ENCODE measurements around the gene C3orf18. TPM values are rescaled to one million over a fixed set of nuclear protein-coding genes. Genes with fewer than 3 reads are reported as not detected.

Gene C3orf18
- total and polyA plus RNA-seq, 12 donors: 6.6 to 44.3 (median 14.7) TPM

DNA sequence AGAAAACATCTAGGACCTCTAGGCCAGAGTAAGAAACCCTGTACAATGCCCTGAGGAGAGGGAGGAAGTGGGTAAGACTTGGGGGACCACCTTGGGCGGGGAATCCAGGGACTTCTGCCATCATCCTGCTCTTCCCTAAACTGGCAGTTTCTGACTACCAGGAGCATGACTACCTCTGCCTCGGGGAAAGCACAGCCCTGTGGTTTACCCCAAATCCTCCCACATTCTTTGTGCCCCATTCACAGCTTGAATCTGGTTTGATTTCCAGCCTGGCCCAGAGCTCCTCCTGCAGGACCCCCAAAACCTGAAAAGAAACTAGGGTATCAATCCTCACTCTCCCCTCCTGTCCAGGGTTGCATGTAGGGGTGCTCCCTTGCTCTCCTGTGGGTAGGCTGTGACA, 4.7 kb downstream of the C3orf18 start:
- H3K9me3 ChIP-seq (replicated peaks in 1 of 3): no peaks in the 10 kb centered on the region
- intact Hi-C loops (cut with DNase I): no loop called here
- no peak overlapping the region for H3K4me3 ChIP-seq
- H3K27ac ChIP-seq: no peak overlapping the region
- WGBS, 4 donors: 76 to 90% (median 83%) methylated on average over 1 to 2 of the region's 2 CpGs
- TF ChIP-seq POLR2A (IDR thresholded peaks at IDR 0.05) (no peak), CTCF (IDR thresholded peaks at IDR 0.05) (no peak)
- no peaks in the 10 kb centered on the region for H3K36me3 ChIP-seq (replicated peaks in 1 of 2)
- no peaks in the 10 kb centered on the region for H3K27me3 ChIP-seq
- H3K4me1 ChIP-seq (replicated peaks in 1 of 2): peaks cover 1 to 11% of the 10 kb centered on the region in 2 donors
- DNase-seq: no peak

DNA sequence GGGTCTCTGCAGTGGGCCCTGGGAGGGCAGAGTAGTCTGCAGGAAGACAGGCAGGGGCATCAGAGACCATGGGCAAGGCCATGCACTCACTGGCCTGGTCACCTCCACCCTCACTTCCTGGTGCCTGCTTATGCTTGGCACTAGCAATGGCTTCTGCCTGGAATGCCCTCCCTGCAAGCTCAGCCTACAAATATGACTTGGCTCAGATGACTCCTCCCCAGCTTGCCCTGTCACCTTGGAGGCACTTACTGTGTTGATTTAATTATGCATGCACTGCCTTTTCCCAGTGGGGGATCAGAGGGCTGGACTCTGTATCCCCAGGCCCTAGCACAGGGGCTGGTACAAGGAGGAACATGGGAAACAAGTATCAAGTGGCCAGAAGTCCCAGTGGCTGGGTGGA, 7.8 kb downstream of the C3orf18 start:
- no peak for TF ChIP-seq CTCF (IDR thresholded peaks at IDR 0.05)
- TF ChIP-seq POLR2A (IDR thresholded peaks at IDR 0.05): no peak
- no peaks in the 10 kb centered on the region for H3K27me3 ChIP-seq
- no peaks in the 10 kb centered on the region for H3K4me1 ChIP-seq (replicated peaks in 1 of 2)
- no peak overlapping the region for H3K27ac ChIP-seq
- intact Hi-C loops (cut with DNase I): no loop called here
- DNase-seq: no peak
- no peak overlapping the region for H3K4me3 ChIP-seq
- H3K36me3 ChIP-seq (replicated peaks in 1 of 2): no peaks in the 10 kb centered on the region
- H3K9me3 ChIP-seq (replicated peaks in 1 of 3): no peaks in the 10 kb centered on the region

DNA sequence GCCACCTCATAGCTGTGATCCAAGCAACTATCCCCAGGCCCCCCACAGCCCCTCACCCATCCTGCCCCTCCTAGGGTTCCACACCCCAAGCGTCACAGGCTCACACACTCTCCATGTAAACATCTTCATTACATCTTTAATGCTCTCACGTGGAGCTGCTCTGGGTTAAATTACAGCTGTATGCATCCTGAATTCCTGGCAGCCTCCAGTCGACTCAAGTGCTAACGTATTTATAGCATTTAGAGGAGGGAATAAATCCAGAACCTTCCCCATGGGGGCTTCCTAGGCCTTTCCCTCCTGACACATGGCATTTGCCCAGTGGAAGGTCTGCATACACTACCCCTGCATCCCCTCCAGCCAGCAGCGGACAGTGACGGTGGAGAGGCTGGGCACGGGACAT, 9.6 kb downstream of the C3orf18 start:
- H3K36me3 ChIP-seq (replicated peaks in 1 of 2): no peaks in the 10 kb centered on the region
- no peak overlapping the region for H3K4me3 ChIP-seq
- no peaks in the 10 kb centered on the region for H3K4me1 ChIP-seq (replicated peaks in 1 of 2)
- WGBS, 4 donors: 70 to 79% (median 77%) methylated on average over 7 of the region's 7 CpGs
- H3K27ac ChIP-seq: no peak overlapping the region
- H3K9me3 ChIP-seq (replicated peaks in 1 of 3): no peaks in the 10 kb centered on the region
- DNase-seq: no peak
- intact Hi-C loops (cut with DNase I): no loop called here
- no peak for TF ChIP-seq POLR2A (IDR thresholded peaks at IDR 0.05)
- TF ChIP-seq CTCF (IDR thresholded peaks at IDR 0.05): no peak
- H3K27me3 ChIP-seq: no peaks in the 10 kb centered on the region

DNA sequence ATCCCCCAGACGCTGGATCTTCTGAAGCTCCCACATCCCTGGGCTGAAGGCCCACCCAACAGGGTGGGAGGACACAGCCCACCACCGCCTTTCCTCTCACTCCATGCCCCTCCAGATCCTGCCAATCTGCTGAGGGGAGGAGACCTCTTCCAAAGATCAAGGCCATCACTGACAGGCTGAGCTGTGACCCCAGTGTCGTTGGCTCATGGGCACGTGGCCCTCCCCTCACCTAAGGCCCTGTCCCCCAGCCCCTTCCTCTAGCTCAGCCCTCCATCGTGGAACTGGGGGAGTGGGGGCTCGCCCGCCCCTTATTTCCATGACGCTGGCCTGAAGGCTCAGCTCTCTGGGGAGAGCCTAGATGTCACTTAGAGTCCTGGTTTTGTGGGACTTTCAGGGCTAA, 10.4 kb downstream of the C3orf18 start:
- intact Hi-C loops (cut with DNase I): no loop called here
- 46 to 61% (median 51%) methylated on average over 7 to 8 of the region's 8 CpGs for WGBS, 4 donors

More for the DNA sequence above, 10.4 kb downstream of the C3orf18 start:
- peaks cover 4% of the 10 kb centered on the region for H3K27me3 ChIP-seq
- no peaks in the 10 kb centered on the region for H3K9me3 ChIP-seq (replicated peaks in 1 of 3)
- DNase-seq: no peak
- H3K36me3 ChIP-seq (replicated peaks in 1 of 2): no peaks in the 10 kb centered on the region
- H3K27ac ChIP-seq: no peak overlapping the region
- no peaks in the 10 kb centered on the region for H3K4me1 ChIP-seq (replicated peaks in 1 of 2)
- TF ChIP-seq CTCF (IDR thresholded peaks at IDR 0.05) (no peak), POLR2A (IDR thresholded peaks at IDR 0.05) (no peak)
- H3K4me3 ChIP-seq: no peak overlapping the region

Measured in adrenal gland (tissue), 12 donors.